22Rv1 (cell line): ENCODE measurements around the gene SLC7A14.
A peak's percentile ranks its signal among the peaks of the same experiment; 100 is the strongest.

Source experiments
- H3K27ac ChIP-seq: fragments of 450-650 bp; 2 replicates; pipeline ENCODE4 v1.5.1; 2017
- CTCF ChIP-seq: fragments of 450-650 bp; IDR thresholded peaks from 2 replicates; pipeline ENCODE4 v1.5.1; 2017; ENCODE audit warnings: mild to moderate bottlenecking
- ZFX ChIP-seq: fragments of 450-650 bp; IDR thresholded peaks from 2 replicates; pipeline ENCODE4 v1.6.1; 2017; ENCODE audit warnings: antibody characterized with exemption, borderline replicate concordance

Gene SLC7A14

GRCh38 chr3:170417090-170417489 is 168.8 kb downstream of the SLC7A14 start:
- H3K27ac ChIP-seq: no peak overlapping the region
- TF ChIP-seq CTCF (no peak), ZFX (no peak)

- peak overlapping the region; percentile 31 for H3K27ac ChIP-seq
- TF ChIP-seq CTCF (peak; percentile 98), ZFX (no peak)
Observed at GRCh38 chr3:170414202-170414663, 171.6 kb downstream of the SLC7A14 start.

DNA sequence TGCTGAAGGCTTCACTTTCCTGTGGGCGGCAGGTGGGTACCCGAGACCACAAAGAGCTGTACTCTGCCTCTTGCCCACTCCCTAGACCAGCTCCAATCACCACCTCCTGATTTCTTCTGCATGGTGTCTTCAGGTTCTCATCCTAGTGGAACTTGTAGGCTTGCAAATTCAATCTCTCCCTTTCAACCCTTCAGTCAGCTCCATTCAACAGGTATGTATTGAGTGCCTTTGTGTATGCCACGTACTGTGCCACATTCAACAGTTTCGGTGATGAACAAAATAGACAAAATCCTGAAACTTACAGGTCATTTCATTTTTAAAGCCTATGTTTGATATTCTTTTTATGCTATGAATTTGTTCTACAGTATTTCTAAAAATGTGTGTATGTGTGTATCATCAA is 172.6 kb downstream of the SLC7A14 start:
- TF ChIP-seq CTCF (no peak), ZFX (no peak)
- peak overlapping the region; percentile 13; the same call in 1 of the 2 replicates for H3K27ac ChIP-seq

- TF ChIP-seq ZFX (no peak), CTCF (peak; percentile 77)
- H3K27ac ChIP-seq: no peak overlapping the region
Observed at GRCh38 chr3:170410428-170411029, 175.3 kb downstream of the SLC7A14 start.
